Progenitor cell of endocrine pancreas (in vitro differentiated cells): Measurements from ENCODE around the gene LSM7. TPM values are rescaled to one million over a fixed set of nuclear protein-coding genes. Genes with fewer than 3 reads are reported as not detected.

Source experiments
- DNase-seq: peaks from one replicate; pipeline ENCODE4 v3.0.0; 2021; ENCODE audit warnings: low spot score; ENCODE audit not compliant: unreplicated experiment
- H3K27ac Mint-ChIP-seq: 2 replicates; pipeline ENCODE4 v1.8.0; 2021; ENCODE audit warnings: mild to moderate bottlenecking, moderate library complexity, mixed read lengths
- H3K27me3 Mint-ChIP-seq: 2 replicates; pipeline ENCODE4 v1.8.0; 2021; ENCODE audit warnings: mixed read lengths
- H3K36me3 Mint-ChIP-seq: 2 replicates; pipeline ENCODE4 v1.8.0; 2022; ENCODE audit warnings: mixed read lengths; ENCODE audit not compliant: insufficient read depth
- H3K4me1 Mint-ChIP-seq: 2 replicates; pipeline ENCODE4 v1.8.0; 2021; ENCODE audit warnings: low read depth, mixed read lengths
- H3K4me3 Mint-ChIP-seq: 2 replicates; pipeline ENCODE4 v1.8.0; 2021; ENCODE audit warnings: low read depth, mild to moderate bottlenecking, moderate library complexity, mixed read lengths
- H3K9me3 Mint-ChIP-seq: 2 replicates; pipeline ENCODE4 v1.8.0; 2021; ENCODE audit warnings: low read depth, mixed read lengths
- total RNA-seq: library from RNA; stranded (reverse); gene quantifications from 2 replicates; pipeline ENCODE4 v1.2.1, GENCODE V29; 2021
- TF ChIP-seq, protein P1 (sequence below): fragments of 200-600 bp; sonication (generic); IDR thresholded peaks from one replicate; pipeline ENCODE4 v1.5.0; 2021; ENCODE audit warnings: antibody characterized with exemption, mild to moderate bottlenecking; ENCODE audit not compliant: unreplicated experiment

LSM7 gene
- total RNA-seq, 1 donor from 2014 or later, result 126 TPM

DNA sequence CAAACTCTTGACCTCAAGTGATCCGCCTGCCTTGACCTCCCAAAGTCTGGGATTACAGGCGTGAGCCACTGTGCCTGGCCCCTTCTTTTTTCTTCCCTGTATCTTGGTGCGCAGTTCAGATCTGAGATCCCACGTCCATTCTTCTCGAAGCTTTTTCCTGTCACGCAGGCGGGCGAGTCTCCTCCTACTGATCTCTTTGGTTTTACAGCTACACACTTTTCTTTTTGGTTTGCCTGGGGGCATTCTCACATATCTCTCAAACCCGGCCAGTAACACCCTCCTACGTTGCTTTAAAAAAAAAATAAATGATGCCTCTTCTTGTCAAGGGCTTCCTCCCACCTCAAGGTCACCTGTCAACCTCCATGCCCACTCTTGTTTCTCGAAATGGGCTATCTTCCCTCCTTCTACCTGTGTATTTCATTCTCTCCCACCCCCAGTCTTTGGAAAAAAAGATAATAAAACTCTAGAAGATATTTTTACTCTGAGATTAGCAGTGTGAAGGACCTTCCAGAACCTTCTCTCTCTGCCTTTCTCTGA is 43.8 kb upstream of the LSM7 start:
- H3K4me3 Mint-ChIP-seq, result no peak overlapping the region
- no peaks in the 10 kb centered on the region for H3K9me3 Mint-ChIP-seq
- peaks cover 17% of the 10 kb centered on the region for H3K27me3 Mint-ChIP-seq
- no peak overlapping the region for H3K27ac Mint-ChIP-seq
- TF ChIP-seq, protein P1, sequence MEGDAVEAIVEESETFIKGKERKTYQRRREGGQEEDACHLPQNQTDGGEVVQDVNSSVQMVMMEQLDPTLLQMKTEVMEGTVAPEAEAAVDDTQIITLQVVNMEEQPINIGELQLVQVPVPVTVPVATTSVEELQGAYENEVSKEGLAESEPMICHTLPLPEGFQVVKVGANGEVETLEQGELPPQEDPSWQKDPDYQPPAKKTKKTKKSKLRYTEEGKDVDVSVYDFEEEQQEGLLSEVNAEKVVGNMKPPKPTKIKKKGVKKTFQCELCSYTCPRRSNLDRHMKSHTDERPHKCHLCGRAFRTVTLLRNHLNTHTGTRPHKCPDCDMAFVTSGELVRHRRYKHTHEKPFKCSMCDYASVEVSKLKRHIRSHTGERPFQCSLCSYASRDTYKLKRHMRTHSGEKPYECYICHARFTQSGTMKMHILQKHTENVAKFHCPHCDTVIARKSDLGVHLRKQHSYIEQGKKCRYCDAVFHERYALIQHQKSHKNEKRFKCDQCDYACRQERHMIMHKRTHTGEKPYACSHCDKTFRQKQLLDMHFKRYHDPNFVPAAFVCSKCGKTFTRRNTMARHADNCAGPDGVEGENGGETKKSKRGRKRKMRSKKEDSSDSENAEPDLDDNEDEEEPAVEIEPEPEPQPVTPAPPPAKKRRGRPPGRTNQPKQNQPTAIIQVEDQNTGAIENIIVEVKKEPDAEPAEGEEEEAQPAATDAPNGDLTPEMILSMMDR, result no peak
- no peaks in the 10 kb centered on the region for H3K4me1 Mint-ChIP-seq
- DNase-seq, result no peak
- H3K36me3 Mint-ChIP-seq, result no peaks in the 10 kb centered on the region

DNA sequence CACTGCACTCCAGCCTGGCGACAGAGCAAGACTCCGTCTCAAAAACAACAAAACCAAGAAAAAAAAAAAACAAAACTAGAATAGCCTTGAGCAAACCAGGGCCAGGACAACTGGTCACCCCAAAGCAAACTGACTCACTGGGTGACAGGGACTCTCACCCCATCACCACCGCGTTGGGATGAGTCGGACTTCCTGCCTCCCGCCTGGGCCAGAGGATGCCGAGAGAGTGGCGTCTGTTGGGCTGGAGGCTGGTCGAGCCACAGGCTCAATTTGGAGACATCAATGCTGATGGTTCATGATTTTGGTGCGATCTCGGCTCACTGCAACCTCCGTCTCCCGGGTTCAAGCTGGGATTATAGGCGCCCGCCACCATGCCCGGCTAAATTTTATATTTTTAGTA is 43.3 kb upstream of the LSM7 start:
- Mint-ChIP-seq H3K27ac (no peak overlapping the region), H3K9me3 (no peaks in the 10 kb centered on the region), H3K4me1 (no peaks in the 10 kb centered on the region), H3K4me3 (no peak overlapping the region), H3K27me3 (peaks cover 17% of the 10 kb centered on the region), H3K36me3 (no peaks in the 10 kb centered on the region)
- no peak for DNase-seq
- TF ChIP-seq, protein P1, result no peak

DNA sequence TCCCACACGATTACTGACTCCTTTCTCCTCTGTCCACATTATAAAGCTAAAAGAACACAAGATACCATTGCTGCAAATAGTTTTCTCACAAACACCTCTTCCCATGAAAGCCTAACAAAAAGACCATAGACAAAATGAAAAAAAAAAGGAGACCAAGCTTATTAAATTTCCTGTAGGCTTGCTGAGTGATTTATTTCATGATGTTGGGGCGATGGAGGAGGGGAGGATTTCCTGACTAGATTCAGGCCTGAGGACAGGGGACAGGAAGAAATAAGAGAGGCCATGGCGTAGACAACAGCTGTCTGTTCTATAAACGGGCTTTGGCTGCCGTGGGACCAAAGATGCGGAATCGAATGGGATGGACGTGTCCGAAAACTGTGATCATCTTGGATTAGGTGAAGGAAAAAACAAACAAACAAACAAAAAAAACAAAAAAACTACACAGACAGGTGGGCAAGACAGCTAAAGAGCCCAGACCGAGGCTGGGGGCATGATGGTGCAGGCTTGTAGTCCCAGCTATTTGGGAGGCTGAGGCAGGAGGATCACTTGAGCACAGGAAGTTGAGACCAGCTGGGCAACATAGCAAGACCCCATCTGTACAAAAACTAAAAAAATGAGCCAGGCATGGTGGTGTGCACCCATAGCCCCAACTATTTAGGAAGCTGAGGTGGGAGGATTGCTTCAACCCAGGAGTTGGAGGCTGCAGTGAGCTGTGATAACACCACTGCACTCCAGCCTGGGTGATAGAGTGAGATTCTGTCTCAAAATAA is 37.0 kb upstream of the LSM7 start:
- no peaks in the 10 kb centered on the region for H3K4me1 Mint-ChIP-seq
- no peaks in the 10 kb centered on the region for H3K36me3 Mint-ChIP-seq
- no peaks in the 10 kb centered on the region for H3K9me3 Mint-ChIP-seq
- no peak overlapping the region for H3K4me3 Mint-ChIP-seq
- TF ChIP-seq, protein P1, result no peak
- no peak for DNase-seq
- H3K27ac Mint-ChIP-seq, result no peak overlapping the region
- peaks cover 14% of the 10 kb centered on the region for H3K27me3 Mint-ChIP-seq

DNA sequence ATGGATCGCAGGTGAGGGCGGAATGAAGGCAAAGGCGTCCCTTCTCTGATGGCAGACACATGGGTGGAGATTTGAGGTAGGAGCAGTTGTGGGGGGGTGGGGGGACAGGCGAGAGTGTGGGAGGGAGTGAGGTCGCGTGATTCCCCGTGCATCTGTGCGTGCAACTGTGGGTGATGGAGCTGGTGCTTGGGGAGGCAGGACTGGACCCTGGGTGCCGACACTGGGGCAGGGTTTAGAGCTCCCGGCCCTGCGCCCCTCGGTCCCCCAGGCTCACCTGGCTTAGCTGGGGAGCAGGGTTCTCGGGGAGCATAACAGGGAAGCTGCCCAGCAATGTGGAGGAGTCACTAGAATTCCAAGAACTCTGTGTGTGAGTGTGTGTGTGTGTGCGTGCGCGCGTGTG is 35.0 kb upstream of the LSM7 start:
- no peak overlapping the region for H3K27ac Mint-ChIP-seq
- H3K27me3 Mint-ChIP-seq, result peaks cover 27% of the 10 kb centered on the region
- H3K4me1 Mint-ChIP-seq, result no peaks in the 10 kb centered on the region
- H3K36me3 Mint-ChIP-seq, result no peaks in the 10 kb centered on the region
- TF ChIP-seq, protein P1, result no peak
- no peaks in the 10 kb centered on the region for H3K9me3 Mint-ChIP-seq
- DNase-seq, result no peak
- no peak overlapping the region for H3K4me3 Mint-ChIP-seq

DNA sequence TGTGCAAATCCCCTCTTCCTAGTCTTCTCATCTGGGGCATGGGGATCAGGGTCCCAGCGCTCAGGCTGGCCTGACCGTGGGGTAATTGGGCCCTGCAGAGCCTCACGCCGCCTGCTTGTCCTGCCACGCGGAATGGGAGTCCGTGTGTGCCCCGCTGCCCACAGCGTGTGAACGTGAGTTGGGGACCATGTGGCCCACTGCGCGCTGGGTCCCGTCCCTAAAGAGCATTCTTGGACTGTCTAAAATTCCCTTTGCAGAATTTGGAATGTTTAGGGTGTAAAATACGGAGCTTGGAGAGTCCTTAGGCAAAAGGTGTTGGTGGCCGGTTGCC is 34.5 kb upstream of the LSM7 start:
- Mint-ChIP-seq H3K9me3 (no peaks in the 10 kb centered on the region), H3K27me3 (peaks cover 22% of the 10 kb centered on the region), H3K4me1 (no peaks in the 10 kb centered on the region), H3K36me3 (no peaks in the 10 kb centered on the region), H3K27ac (no peak overlapping the region), H3K4me3 (no peak overlapping the region)
- DNase-seq, result no peak
- TF ChIP-seq, protein P1, result no peak
